Right ventricle myocardium superior (tissue), 1 donor: ENCODE measurements around the gene BCL7C. TPM values are rescaled to one million over a fixed set of nuclear protein-coding genes. Genes with fewer than 3 reads are reported as not detected.
"Not testable (repeated sequence)": the region's sequence is repeated elsewhere in the genome, so short reads cannot be mapped to it uniquely, and the experiment has no call there.

Experiments
- ATAC-seq: fragments of 200-7000 bp; cut with Tn5 transposase; one replicate; pipeline ENCODE4 v1.9.1; 2020; ENCODE audit warnings: mild to moderate bottlenecking; ENCODE audit not compliant: poor library complexity
- DNase-seq: peaks from one replicate; pipeline ENCODE4 v3.0.0-alpha.2; 2020
- intact Hi-C: fragments of 100-400 bp; cut with DNase I; formaldehyde crosslinking; loops from one replicate; pipeline ENCODE4 v1.11.2; 2022
- total RNA-seq: library from RNA; stranded (reverse); fragmentation: NEBNext Ultra II Directional; extraction: Animal tissue kit (Norgen Biotek cat#: 25700); gene quantifications from one replicate; pipeline ENCODE4 v1.2.1, GENCODE V29; 2021
- donor health status: DM: no; HTN: yes; CAD: no; lungs with severe emphysema.

Gene BCL7C
- total RNA-seq, 1 donor from 2014 or later: 28.8 TPM

DNA sequence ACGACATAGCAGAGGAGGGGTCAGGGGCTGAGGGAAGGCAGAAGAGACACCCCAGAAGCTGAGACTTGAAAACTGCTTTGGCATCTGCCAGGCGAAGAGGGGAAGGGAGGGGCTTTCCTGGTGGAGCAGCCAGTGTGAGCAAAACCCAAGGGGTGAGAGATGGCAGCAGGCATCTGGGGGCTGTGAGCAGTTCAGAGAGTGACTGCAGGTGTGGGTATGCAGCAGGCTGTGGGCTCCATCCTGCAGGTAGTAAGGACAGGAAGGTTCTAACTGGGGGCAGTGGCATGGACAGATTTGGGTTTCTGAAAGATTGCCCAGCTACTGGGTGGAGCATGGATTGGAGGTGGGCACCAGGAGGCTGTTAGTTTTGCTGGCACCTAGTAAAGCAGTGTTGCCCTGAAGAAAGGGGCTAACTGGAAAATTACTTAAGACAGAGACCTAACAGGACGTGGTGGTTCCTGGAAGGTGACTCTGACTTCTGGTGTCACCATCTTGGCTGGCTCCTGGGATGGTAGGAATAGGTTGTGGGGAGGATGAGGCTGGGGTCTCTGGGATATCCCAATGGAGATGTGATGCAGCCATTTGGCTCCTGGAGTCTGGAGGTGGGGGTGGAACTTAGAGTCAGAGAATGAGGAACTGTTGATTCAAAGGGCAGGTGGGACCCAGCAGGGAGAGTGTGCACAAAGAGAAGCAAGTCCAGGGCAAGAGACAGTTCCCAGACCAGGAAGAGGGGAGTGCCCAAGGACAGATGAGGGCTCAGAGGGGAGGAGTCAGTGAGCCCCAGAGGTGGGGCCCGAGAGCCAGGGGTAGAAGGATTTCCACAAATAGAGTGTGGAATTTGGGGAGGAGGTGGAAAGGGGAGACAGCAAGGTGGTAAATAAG lies 11.2 kb downstream of the BCL7C start:
- ATAC-seq (no peak), DNase-seq (no peak)

DNA sequence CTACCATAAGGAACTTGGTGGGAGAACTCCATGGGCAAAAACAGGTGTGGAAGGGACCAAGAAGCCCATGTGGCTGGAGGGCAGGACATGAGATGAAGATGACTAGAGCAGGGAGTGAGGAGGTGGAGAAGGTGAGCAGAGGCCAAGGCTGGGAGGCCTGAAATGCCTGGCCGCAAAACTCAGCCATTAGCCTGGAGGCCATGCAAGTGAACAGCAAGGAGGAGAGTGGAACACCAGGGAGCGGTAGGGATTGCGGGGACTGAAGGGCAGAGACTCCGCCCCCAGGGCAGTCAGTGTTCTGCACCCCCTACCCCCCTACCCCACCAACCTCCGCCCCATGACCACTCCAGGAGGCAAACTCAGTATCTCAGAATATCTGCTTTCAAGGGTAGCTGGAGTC lies 17.0 kb downstream of the BCL7C start:
- ATAC-seq (no peak), DNase-seq (no peak)
- intact Hi-C loops: no loop called here

More for the DNA sequence above, 11.2 kb downstream of the BCL7C start:
- intact Hi-C loops: no loop called here

GRCh38 chr16:30875871-30876801 lies 17.7 kb downstream of the BCL7C start:
- DNase-seq: no peak
- ATAC-seq: no peak
- intact Hi-C loops: no loop called here

GRCh38 chr16:30874821-30875717 lies 18.8 kb downstream of the BCL7C start:
- ATAC-seq (peak; percentile 99), DNase-seq (peak; percentile 96)
- intact Hi-C loops: no loop called here

- DNase-seq: no peak
- ATAC-seq: no peak
- intact Hi-C loops: no loop called here
These were observed 19.5 kb downstream of the BCL7C start for GRCh38 chr16:30874244-30874820.

- ATAC-seq: no peak
- DNase-seq: no peak
- intact Hi-C loops: no loop called here
These were observed 23.0 kb downstream of the BCL7C start for GRCh38 chr16:30870904-30871303.

DNA sequence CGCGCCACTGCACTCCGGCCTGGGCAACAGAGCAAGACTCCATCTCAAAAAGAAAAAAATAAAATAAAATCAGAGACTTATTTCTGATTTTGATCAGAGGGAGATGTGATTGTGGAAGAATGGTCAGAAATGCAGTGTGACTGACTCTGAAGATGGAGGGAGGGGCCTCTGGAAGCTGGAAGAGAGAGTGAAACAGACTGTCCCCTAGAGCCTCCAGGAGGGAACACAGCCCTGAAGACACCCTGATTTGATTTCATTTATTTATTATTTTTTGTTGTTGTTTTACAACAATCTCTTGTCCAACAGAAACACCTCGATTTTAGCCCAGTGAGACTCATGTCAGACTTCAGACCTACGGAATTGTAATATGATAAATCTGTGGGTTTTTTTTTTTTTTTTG lies 26.1 kb downstream of the BCL7C start:
- ATAC-seq: no peak
- no peak for DNase-seq
- intact Hi-C loops: no loop called here

DNA sequence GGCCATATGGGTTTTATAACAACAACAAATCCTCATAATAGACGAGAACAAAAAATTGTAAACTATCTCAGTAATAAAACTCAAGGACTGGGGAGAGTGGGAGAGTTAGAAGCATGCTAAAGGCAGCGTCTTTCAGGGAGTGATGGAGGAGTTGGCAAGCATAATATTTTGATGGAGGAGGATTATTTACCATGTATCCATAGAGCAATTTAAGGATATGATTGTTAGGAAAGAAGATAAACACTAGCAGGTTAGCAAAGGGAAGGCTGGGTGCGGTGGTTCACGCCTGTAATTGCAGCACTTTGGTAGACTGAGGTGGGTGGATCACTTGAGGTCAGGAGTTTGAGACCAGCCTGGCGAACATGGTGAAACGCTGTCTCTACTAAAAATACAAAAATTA lies 27.8 kb downstream of the BCL7C start:
- DNase-seq (no peak), ATAC-seq (no peak)
- intact Hi-C loops: no loop called here

DNA sequence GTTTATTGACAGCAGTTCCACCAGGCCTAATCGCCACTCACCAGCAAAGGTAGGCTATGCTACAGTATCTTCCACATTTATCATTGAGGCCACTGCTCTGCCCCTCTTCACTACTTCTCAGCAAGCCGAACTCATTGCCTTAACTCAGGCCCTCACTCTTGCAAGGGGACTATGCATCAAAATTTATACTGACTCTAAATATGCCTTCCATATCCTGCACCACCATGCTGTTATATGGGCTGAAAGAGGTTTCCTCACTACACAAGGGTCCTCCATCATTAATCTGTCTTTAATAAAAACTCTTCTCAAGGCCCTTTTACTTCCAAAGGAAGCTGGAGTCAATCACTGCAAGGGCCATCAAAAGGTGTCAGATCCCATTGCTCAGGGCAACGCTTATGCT lies 30.7 kb downstream of the BCL7C start:
- intact Hi-C loops, ATAC-seq, DNase-seq: not testable (repeated sequence)

GRCh38 chr16:30860729-30861128 lies 33.1 kb downstream of the BCL7C start:
- intact Hi-C loops, DNase-seq, ATAC-seq: not testable (repeated sequence)

- DNase-seq: no peak
- ATAC-seq: no peak
- intact Hi-C loops: no loop called here
These were observed 35.0 kb downstream of the BCL7C start for GRCh38 chr16:30858829-30859423.

GRCh38 chr16:30858111-30858495 lies 35.8 kb downstream of the BCL7C start:
- ATAC-seq: no peak
- intact Hi-C loops: no loop called here
- no peak for DNase-seq

DNA sequence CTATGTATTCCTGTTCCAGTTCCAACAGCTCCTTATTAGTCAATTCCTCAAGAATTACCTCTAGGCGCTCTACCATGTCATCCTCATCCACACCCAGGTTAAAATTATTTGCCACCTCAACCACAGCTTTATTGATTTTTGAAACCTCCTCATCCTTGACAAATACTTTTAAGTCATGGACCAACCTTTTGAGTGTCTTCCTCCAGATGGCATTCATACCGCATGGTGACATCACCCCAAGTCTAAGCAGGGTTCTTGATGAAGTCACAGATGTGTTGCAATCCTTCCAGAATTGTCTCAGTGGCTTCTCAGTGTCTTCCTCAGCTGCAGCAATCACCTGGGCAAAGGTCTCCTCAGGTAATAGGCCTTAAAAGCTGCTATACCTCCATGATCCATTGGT lies 40.1 kb downstream of the BCL7C start:
- ATAC-seq: no peak
- intact Hi-C loops: no loop called here

DNA sequence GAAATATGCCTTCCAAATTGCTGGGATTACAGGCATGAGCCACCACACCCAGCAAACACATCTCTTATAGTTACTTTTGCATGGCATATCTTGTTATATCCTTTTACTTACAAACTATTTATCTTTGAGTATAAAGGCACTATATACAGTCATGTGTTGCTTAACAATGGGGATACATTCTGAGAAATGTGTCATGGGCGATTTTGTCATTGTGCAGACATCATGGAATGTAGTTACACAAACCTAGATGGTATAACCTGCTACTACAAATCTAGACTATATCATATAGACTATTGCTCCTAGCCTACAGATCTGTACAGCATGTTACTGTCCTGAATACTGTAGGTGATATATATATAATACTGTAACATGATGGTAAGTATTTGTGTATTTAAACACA lies 43.6 kb downstream of the BCL7C start:
- DNase-seq: no peak
- no peak for ATAC-seq
- intact Hi-C loops: no loop called here

More for the DNA sequence above, 40.1 kb downstream of the BCL7C start:
- DNase-seq: no peak

DNA sequence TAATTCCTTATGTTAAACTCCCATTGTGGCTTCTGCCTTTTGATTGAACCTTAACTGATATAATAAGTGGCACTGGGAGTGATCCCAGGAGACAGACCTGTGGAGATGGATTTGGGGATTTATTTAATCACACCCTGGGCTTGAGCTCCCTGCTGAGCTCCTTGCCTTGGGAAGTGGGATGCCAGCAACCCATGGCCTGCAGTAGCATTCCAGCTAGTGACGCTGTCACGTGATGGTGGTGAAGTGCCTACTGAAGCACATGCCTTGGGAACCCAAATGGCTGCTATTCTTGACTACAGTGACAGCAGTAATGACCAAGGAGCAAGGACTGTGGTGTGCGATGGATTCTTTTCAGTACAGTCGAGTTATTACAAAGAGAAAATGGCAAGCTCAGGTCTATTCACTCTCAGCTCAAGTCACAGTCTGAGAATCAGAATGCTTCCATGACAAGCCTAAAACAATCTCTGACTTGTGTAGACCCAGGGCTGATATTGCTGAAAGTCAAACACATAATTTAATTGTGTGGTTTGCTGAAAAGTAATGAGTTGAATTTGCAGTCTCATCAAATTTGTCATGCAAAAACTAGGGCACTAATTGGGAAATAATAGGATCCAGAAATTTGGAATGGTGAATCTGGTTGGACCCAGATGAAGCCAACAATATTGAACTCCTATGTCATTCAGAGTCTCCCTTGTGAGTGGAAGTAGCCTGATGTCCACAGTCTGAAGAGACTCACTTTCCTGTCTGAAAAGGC lies 47.1 kb downstream of the BCL7C start:
- DNase-seq (no peak), ATAC-seq (peak; percentile 39)
- intact Hi-C loops: loop anchor here (5.0 kb wide), 1 partner anchor 55 kb away; no protein-coding TSS in a partner anchor

DNA sequence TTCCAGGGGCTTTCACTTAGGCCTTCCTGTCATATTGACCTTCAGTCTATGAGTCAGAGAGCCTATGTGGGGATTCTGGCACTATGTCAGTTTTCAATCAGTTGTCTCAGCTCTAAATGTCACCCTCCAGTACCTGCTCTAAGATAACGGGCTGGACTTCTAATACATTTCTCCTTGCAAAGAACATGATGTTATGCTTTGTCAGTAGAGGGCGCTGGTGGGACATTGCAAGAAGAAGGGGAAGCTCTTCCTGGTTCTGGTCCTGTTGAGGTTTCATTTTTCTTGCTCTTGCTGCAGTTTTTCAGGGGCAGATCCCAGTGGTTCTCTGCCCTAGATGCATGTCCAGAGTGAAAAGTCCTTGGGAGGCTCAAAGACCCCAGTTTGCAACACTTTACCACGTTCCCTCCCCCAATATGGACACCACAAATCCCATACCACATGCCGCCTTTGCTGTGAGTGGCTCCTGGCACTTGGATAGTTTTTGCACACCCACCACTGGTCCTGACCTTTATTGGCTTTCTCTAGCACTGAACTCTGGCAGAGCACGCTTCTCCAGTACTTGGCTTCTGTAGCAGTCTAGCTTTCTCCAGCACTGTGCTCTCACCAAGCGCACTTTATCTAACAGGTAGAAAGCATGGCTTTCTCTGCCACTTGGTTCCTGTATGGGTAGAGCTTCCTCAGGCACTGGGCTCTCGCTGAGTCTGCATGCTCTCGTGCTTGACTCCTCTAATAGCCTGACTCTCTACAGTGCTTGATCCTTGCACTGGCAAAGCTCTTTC lies 49.0 kb downstream of the BCL7C start:
- intact Hi-C loops: loop anchor here (2.0 to 5.0 kb wide), 2 partner anchors 57 to 76 kb away; no protein-coding TSS in a partner anchor
- ATAC-seq (peak; percentile 93), DNase-seq (no peak)
